Activated CD8-positive, alpha-beta memory T cell treated with anti-CD3 and anti-CD28 coated beads, Interleukin-2, amount 10 ng/mL, durations not matched to agents 7 days and 5 days (primary cell): ENCODE data around the gene ZNF581. TPM values are rescaled to one million over a fixed set of nuclear protein-coding genes. Genes with fewer than 3 reads are reported as not detected.

ENCODE experiments used
- ATAC-seq: fragments of 150-1000 bp; cut with Tn5 transposase; one replicate; pipeline ENCODE4 v1.10.0; 2021; ENCODE audit warnings: moderate library complexity
- CTCF ChIA-PET: fragments of 350-600 bp; sonication (Branson Sonifier 250); formaldehyde crosslinking; loops from one replicate; lab custom pipeline; 2021; ENCODE audit warnings: antibody characterized with exemption; lab: Charles Lee
- DNase-seq: peaks from one replicate; pipeline ENCODE4 v3.0.0-alpha.2; 2020
- H3K27ac Mint-ChIP-seq: one replicate; pipeline ENCODE4 v1.8.0; 2021; ENCODE audit warnings: mild to moderate bottlenecking, mixed read lengths
- H3K27me3 Mint-ChIP-seq: one replicate; pipeline ENCODE4 v1.8.0; 2021; ENCODE audit warnings: mixed read lengths
- H3K36me3 Mint-ChIP-seq: one replicate; pipeline ENCODE4 v1.8.0; 2021; ENCODE audit warnings: mild to moderate bottlenecking, mixed read lengths
- H3K4me1 Mint-ChIP-seq: one replicate; pipeline ENCODE4 v1.8.0; 2021; ENCODE audit warnings: mixed read lengths
- H3K4me3 Mint-ChIP-seq: one replicate; pipeline ENCODE4 v1.8.0; 2021; ENCODE audit warnings: mild to moderate bottlenecking, moderate library complexity, mixed read lengths
- H3K9me3 Mint-ChIP-seq: one replicate; pipeline ENCODE4 v1.8.0; 2022; ENCODE audit warnings: low read depth, mixed read lengths
- total RNA-seq, 2 experiments: library from RNA; stranded (reverse); gene quantifications; one replicate each; pipeline ENCODE4 v1.2.3, GENCODE V29; 2021

The ZNF581 gene
- total RNA-seq, 2 experiments from 2014 or later: 23.7 to 25.4 TPM

DNA sequence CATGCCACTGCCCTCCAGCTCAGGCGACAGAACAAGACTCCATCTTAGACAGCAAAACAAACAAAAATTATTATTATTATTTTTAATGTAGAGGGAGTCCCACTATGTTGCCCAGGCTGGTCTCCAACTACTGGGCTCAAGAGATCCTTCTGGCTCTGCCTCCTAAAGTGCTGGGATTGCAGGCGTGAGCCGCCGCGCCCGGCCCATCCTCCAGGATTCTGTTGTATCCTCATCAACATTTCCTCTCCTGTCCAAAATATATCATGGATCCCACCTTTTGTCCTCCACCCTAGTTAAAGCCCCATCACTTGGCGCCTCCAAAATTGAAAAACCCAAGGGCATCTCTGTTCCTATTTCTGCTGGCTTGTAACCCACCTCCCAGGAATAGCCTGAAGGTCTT, 20.3 kb upstream of the ZNF581 start:
- peaks cover 59% of the 10 kb centered on the region for H3K4me1 Mint-ChIP-seq
- peaks cover 9% of the 10 kb centered on the region for H3K27me3 Mint-ChIP-seq
- DNase-seq (no peak), ATAC-seq (no peak)
- no peaks in the 10 kb centered on the region for H3K9me3 Mint-ChIP-seq
- peaks cover 11% of the 10 kb centered on the region for H3K36me3 Mint-ChIP-seq
- CTCF ChIA-PET: interaction anchor here (1.1 to 5.6 kb wide), 9 partner anchors 9 to 147 kb away, joined by 3 to 44 read pairs (median 7); partner anchors contain the start of genes FIZ1, ZNF524, ZNF628 and ZNF865
- H3K4me3 Mint-ChIP-seq: no peak overlapping the region
- H3K27ac Mint-ChIP-seq: no peak overlapping the region

DNA sequence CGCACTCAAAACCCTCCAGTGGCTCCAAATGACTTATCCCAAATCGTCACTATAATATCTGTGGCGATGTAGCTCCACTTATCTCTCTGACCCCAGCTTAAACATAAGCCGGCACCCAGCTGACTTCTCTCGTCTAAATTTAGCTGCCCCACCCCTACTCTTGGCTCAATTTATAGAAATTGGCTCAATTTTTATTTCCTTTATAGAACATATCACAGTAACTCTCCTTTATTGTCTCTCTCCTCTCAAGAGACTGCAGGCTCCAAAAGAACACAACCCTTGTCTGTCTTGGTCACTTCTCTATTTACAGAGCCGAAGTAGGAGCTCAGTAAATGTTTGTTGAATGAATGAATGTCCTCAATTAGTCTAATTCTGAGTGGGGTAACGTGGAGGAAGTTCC, 19.9 kb upstream of the ZNF581 start:
- H3K9me3 Mint-ChIP-seq: no peaks in the 10 kb centered on the region
- CTCF ChIA-PET: interaction anchor here (1.2 to 5.6 kb wide), 9 partner anchors 9 to 156 kb away, joined by 3 to 44 read pairs (median 7); partner anchors contain the start of genes FIZ1, ZNF524, ZNF628 and ZNF865
- ATAC-seq (no peak), DNase-seq (no peak)
- peaks cover 60% of the 10 kb centered on the region for H3K4me1 Mint-ChIP-seq
- peaks cover 10% of the 10 kb centered on the region for H3K27me3 Mint-ChIP-seq
- H3K36me3 Mint-ChIP-seq: peaks cover 11% of the 10 kb centered on the region
- H3K27ac Mint-ChIP-seq: peak overlapping the region; percentile 46
- H3K4me3 Mint-ChIP-seq: peak overlapping the region; percentile 77

DNA sequence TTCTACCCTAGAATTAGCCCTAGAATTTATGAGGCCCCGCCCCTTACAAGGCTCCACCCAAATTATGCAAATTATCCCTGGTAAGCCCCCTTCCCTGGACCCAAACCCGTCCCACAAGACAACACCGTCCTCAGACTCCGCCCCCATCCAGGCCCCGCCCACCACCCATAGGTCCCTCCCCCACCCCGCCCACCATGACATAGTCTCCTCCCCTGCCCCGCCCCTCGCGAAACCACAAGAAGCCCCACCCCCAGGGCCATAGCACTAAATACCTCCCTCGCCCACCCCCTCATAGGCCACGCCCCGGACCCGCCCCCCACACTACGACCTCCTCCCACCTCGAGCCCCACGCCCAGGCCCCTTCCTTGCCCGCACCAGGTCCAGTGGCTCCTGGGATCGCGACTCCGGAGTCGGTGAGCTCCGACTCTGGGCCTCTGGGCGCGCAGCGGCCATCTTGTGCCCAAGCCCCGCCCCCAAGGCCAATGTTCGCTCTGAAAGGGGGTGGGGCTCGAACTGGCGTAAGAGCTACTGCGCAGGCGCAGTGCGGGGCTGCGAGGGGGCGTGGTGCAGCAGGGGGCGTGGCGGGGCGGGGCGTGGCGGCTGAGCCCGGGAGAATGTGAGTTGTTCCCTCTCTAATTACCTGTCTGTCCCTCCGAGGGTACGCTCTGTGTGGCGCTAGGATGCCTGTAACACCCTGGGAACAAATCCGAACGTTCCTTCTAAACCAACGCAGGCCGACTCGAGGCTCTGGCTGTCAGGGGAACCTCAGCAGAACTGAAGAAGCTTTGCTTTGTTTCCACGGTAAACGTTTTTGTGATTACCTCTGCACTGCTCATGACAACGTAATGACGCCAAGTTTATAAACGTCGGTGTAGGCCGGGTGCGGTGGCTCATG, 19.1 kb upstream of the ZNF581 start, which contains the start of gene ZNF784:
TSS of gene ZNF784 (minus strand) at position 458 of the 895 bp plus-strand sequence. CDS start at position 453, 5 bp downstream.
- Mint-ChIP-seq H3K27ac (peak within 1 kb of the TSS; percentile 93), H3K27me3 (peaks cover 10% of the 10 kb centered on the region), H3K36me3 (peaks cover 11% of the 10 kb centered on the region), H3K9me3 (no peaks in the 10 kb centered on the region), H3K4me3 (peak within 1 kb of the TSS; percentile 77), H3K4me1 (peaks cover 58% of the 10 kb centered on the region)
- ATAC-seq (peak; percentile 73), DNase-seq (peak; percentile 95)
- CTCF ChIA-PET: interaction anchor here (0.9 to 5.6 kb wide), 19 partner anchors 8 to 483 kb away, joined by 3 to 44 read pairs (median 5); partner anchors contain the start of genes FIZ1, U2AF2, ZNF524 and ZNF628

DNA sequence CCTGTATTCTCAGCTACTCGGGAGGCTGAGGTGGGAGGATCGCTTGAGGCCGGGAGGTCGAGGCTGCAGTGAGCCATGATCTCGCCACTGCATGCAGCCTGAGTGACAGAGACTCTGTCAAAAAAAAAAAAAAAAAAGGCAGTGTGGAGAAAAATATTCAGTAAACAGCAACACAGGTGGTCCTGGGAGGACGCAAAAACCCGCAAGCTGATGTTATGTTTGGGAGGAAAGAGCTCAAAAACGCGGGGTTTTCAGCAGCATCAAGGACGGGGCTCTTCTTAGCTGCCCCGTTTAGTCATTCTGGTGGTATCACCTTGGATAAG, 18.5 kb upstream of the ZNF581 start:
- Mint-ChIP-seq H3K9me3 (no peaks in the 10 kb centered on the region), H3K36me3 (peaks cover 8% of the 10 kb centered on the region), H3K27ac (peak overlapping the region; percentile 93), H3K27me3 (peaks cover 10% of the 10 kb centered on the region), H3K4me3 (peak overlapping the region; percentile 77), H3K4me1 (peaks cover 54% of the 10 kb centered on the region)
- DNase-seq: no peak
- CTCF ChIA-PET: interaction anchor here (0.7 to 5.6 kb wide), 20 partner anchors 7 to 483 kb away, joined by 3 to 44 read pairs (median 5); partner anchors contain the start of genes FIZ1, U2AF2, ZNF524 and ZNF865
- ATAC-seq: no peak

DNA sequence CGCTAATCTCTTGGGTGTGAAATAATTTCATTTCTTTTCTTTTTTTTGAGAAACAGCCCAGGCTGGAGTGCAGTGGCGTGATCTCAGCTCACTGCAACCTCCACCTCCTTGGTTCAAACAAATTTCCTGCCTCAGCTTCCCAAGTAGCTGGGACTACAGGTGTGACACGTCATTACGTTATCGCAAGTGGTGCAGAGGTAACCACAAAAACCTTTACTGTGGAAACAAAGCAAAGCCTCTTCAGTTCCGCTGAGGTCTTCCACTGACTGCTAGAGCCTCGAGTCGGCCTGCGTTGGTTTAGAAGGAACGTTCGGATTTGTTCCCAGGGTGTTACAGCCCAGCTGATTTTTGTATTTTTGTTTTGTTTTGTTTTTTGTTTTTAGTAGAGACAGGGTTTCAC, 17.1 kb upstream of the ZNF581 start:
- Mint-ChIP-seq H3K4me1 (peaks cover 40% of the 10 kb centered on the region), H3K27me3 (peaks cover 10% of the 10 kb centered on the region), H3K36me3 (peaks cover 3% of the 10 kb centered on the region), H3K4me3 (peak overlapping the region; percentile 51), H3K27ac (peak overlapping the region; percentile 84), H3K9me3 (no peaks in the 10 kb centered on the region)
- peak; percentile 89 for DNase-seq
- ATAC-seq: peak; percentile 59
- CTCF ChIA-PET: interaction anchor here (0.7 to 5.6 kb wide), 19 partner anchors 8 to 372 kb away, joined by 3 to 44 read pairs (median 4); partner anchors contain the start of genes FIZ1, HSPBP1, ISOC2 and NAT14

DNA sequence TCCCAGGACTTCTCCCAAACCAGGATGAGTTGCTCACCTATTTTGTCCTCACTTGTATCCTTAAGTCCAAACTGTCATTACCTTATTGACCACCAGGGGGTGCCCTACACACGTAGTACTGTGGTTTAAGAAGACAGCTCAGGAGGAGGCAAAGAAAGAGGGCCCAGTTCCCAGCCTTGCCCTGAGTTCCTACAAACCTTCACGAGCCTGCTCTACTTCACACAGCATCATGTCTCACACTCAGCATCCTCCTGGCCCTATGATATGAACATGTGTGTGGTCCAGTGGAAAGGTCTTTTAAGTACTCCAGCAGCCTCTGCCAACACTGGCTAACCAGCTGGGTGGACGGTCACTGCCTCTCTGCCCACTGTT, 11.0 kb upstream of the ZNF581 start:
- H3K27ac Mint-ChIP-seq: peak overlapping the region; percentile 38
- H3K9me3 Mint-ChIP-seq: no peaks in the 10 kb centered on the region
- peak; percentile 95 for DNase-seq
- peaks cover 4% of the 10 kb centered on the region for H3K27me3 Mint-ChIP-seq
- peaks cover 46% of the 10 kb centered on the region for H3K4me1 Mint-ChIP-seq
- peaks cover 3% of the 10 kb centered on the region for H3K36me3 Mint-ChIP-seq
- H3K4me3 Mint-ChIP-seq: no peak overlapping the region
- CTCF ChIA-PET: interaction anchor here (0.6 to 10.5 kb wide), 39 partner anchors 8 to 539 kb away, joined by 3 to 104 read pairs (median 6); partner anchors contain the start of genes CCDC106, FIZ1, ISOC2 and NAT14
- peak; percentile 43 for ATAC-seq

DNA sequence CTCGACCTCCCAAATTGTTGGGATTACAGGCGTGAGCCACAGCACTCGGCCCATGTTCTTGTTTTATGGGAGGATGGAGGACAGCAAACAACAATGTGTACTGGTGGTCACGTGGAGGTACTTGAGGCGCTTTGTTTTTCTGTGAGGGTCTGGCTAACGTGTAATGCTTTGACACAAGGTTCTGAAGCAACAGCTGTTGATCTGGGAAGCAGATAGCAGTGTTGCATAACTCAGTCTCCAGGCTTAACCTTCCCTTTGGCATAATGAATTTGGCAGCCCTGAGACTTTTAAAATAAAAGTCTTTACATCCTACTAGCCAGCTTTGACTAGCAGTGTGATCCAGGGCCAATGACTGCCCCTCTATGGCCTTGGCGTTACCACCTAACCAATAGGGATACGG, 9.6 kb upstream of the ZNF581 start:
- no peaks in the 10 kb centered on the region for H3K9me3 Mint-ChIP-seq
- H3K4me3 Mint-ChIP-seq: no peak overlapping the region
- H3K27me3 Mint-ChIP-seq: no peaks in the 10 kb centered on the region
- DNase-seq (no peak), ATAC-seq (no peak)
- peaks cover 10% of the 10 kb centered on the region for H3K36me3 Mint-ChIP-seq
- peaks cover 52% of the 10 kb centered on the region for H3K4me1 Mint-ChIP-seq
- CTCF ChIA-PET: interaction anchor here (0.6 to 10.5 kb wide), 19 partner anchors 9 to 1765 kb away, joined by 3 to 104 read pairs (median 18); partner anchors contain the start of genes CCDC106, FIZ1, ISOC2 and U2AF2
- H3K27ac Mint-ChIP-seq: peak overlapping the region; percentile 100

DNA sequence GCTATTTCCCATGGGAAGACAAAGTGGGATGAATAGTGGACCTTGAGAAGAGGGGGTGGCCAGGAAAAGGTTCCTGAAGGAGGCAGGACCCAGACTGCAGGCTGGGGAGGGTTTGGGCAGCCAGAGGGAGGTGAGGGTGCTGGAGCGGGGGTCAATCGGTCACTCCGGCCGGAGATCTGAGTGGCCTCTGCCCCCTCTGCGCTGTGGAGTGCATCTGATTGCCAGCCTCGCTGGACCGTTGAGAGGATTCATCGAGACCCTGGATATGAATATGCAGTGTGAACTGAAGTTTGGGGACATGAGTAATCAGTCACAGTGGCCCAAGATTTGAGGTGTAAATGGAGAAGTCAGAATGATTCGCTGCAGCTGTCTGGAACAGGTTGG, 8.1 kb upstream of the ZNF581 start:
- ATAC-seq (no peak), DNase-seq (no peak)
- Mint-ChIP-seq H3K36me3 (peaks cover 12% of the 10 kb centered on the region), H3K4me1 (peaks cover 64% of the 10 kb centered on the region), H3K27ac (peak overlapping the region; percentile 100), H3K4me3 (peak overlapping the region; percentile 98), H3K9me3 (no peaks in the 10 kb centered on the region), H3K27me3 (no peaks in the 10 kb centered on the region)
- CTCF ChIA-PET: interaction anchor here (1.0 to 10.5 kb wide), 7 partner anchors 9 to 123 kb away, joined by 4 to 104 read pairs (median 31); partner anchors contain the start of genes CCDC106, FIZ1, U2AF2 and ZNF524

DNA sequence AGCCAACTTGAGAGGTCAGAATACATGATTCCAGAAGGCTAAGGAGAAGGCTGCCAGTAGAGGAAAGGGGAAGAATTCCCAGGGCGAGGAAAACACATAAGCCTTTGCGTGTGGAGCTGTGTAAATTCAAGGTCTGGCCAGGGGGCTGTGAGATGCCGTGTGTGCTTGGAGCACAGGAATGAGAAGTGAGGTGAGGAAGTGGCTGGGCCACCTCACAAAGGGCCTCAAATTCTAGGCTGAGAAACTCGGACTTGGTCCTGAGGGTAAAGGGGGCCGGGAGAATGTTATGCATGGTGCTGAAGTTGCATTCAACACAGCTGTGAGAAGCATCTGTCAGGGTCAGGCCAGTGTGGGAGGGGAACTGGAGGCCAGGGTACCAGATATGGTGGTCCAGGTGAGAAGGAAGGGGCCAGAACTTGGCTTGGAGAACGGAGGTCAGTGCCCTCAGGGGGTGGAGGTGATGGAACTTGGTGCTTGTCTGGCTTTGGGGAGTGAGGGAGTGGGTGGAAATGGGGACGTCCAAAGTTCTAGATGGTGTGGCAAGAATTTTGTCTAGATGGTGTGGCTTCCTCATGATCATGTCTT, 7.5 kb upstream of the ZNF581 start:
- peak overlapping the region; percentile 100 for H3K27ac Mint-ChIP-seq
- ATAC-seq (no peak), DNase-seq (no peak)
- H3K4me3 Mint-ChIP-seq: peak overlapping the region; percentile 98
- H3K27me3 Mint-ChIP-seq: no peaks in the 10 kb centered on the region
- H3K36me3 Mint-ChIP-seq: peaks cover 12% of the 10 kb centered on the region
- peaks cover 67% of the 10 kb centered on the region for H3K4me1 Mint-ChIP-seq
- CTCF ChIA-PET: interaction anchor here (1.0 to 10.5 kb wide), 6 partner anchors 11 to 132 kb away, joined by 4 to 104 read pairs (median 7); partner anchors contain the start of genes CCDC106, U2AF2 and ZNF784
- no peaks in the 10 kb centered on the region for H3K9me3 Mint-ChIP-seq

DNA sequence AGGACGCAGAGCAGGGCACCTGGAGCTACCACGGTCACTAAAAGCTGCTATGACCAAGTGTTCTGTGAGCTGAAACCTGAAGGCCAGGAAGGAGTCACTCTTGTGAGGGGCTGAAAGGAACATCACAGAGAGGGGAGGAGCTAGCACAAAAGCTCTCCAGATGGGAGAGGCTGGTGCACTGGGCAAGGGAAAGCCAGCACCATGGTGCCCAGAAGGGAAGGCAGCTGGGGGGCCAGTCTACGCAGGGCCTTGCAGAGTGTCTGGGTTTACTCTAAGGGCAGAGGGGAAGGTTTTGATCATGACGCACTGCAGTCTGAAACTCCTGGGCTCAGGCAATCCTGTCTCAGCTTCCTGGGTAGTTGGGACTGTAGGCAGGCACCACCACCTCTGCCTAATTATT, 6.7 kb upstream of the ZNF581 start:
- DNase-seq: no peak
- ATAC-seq: no peak
- Mint-ChIP-seq H3K27me3 (no peaks in the 10 kb centered on the region), H3K27ac (peak overlapping the region; percentile 100), H3K4me3 (no peak overlapping the region), H3K36me3 (peaks cover 12% of the 10 kb centered on the region), H3K4me1 (peaks cover 65% of the 10 kb centered on the region), H3K9me3 (no peaks in the 10 kb centered on the region)
- CTCF ChIA-PET: interaction anchor here (1.0 to 10.5 kb wide), 7 partner anchors 10 to 133 kb away, joined by 4 to 104 read pairs (median 7); partner anchors contain the start of genes CCDC106, U2AF2 and ZNF784

DNA sequence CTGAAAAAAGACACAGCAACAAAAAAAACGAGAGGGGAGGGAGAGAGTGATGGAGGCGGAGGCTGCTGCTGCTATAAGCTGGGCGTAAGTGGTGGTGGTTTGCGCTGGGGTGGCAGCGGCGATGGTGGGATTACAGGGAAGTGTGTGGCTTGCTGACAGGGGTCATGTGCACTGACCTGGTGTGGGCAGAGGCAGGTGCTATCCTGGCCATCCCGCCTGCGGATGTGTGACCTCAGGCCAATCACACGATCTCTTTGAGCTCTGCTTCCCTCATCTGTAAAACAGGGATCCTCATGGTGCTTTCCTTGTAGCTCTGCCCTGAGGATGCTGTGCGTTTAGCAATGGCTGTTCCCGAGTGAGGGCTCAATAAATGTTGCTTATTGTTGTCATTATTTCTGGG, 5.9 kb upstream of the ZNF581 start:
- Mint-ChIP-seq H3K4me3 (no peak overlapping the region), H3K4me1 (peaks cover 62% of the 10 kb centered on the region), H3K27me3 (no peaks in the 10 kb centered on the region), H3K36me3 (peaks cover 12% of the 10 kb centered on the region), H3K9me3 (no peaks in the 10 kb centered on the region), H3K27ac (peak overlapping the region; percentile 1)
- ATAC-seq (no peak), DNase-seq (no peak)
- CTCF ChIA-PET: interaction anchor here (1.2 to 10.5 kb wide), 9 partner anchors 10 to 170 kb away, joined by 3 to 104 read pairs (median 6); partner anchors contain the start of genes CCDC106, U2AF2 and ZNF784

DNA sequence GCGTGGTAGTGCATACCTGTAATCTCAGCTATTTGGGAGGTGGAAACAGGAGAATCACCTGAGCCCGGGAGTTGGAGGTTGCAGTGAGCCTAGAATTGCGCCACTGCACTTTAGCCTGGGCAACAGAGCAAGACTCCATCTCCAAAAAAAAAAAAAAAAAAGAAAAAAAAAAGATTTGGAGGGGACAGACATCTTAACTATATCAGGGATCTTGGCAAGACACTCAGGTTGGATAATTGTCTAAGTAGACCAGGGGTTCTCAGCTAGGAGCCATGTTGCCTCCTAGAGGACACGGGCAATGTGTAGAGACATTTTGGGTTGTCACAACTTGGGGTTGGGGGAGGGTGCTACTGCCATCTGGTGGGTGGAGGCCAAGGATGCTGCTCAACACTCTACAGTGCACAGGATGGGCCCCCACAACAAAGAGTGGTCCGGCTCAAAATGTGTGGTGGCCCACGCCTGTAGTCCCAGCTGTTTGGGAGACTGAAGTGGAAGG, 4.5 kb upstream of the ZNF581 start:
- CTCF ChIA-PET: interaction anchor here (0.7 to 10.5 kb wide), 11 partner anchors 10 to 337 kb away, joined by 3 to 104 read pairs (median 4); partner anchors contain the start of genes U2AF2, ZNF628 and ZNF784
- Mint-ChIP-seq H3K4me3 (peak overlapping the region; percentile 28), H3K9me3 (no peaks in the 10 kb centered on the region), H3K27me3 (no peaks in the 10 kb centered on the region), H3K27ac (peak overlapping the region; percentile 74), H3K4me1 (peaks cover 61% of the 10 kb centered on the region), H3K36me3 (peaks cover 12% of the 10 kb centered on the region)
- peak; percentile 18 for ATAC-seq
- peak; percentile 84 for DNase-seq
